Uterus (tissue), 4 donors: ENCODE results near the gene COL18A1. TPM values are rescaled to one million over a fixed set of nuclear protein-coding genes. Genes with fewer than 3 reads are reported as not detected.
A peak's percentile ranks its signal among the peaks of the same experiment; 100 is the strongest.

ENCODE experiments used
- DNase-seq, 2 donors: peaks; one replicate each; pipeline ENCODE4 v3.0.0-alpha.2; 2019 to 2020
- H3K27ac ChIP-seq, 2 donors: fragments of 200-600 bp; sonication (generic); 1 replicate in 1 of 2; 2 replicates in 1 of 2; pipeline ENCODE4 v1.5.1; 2016 to 2018
- H3K27me3 ChIP-seq, 2 donors: fragments of 200-600 bp; sonication (generic); one replicate each; pipeline ENCODE4 v1.5.1; 2018 to 2019; ENCODE audit warnings: control low read depth in 1 of 2
- H3K36me3 ChIP-seq, 2 donors: fragments of 200-600 bp; sonication (generic); one replicate each; pipeline ENCODE4 v1.5.1; 2019; ENCODE audit warnings: control low read depth in 1 of 2
- H3K4me1 ChIP-seq, 2 donors: fragments of 200-600 bp; sonication (generic); one replicate each; pipeline ENCODE4 v1.5.1; 2018 to 2019; ENCODE audit warnings: control low read depth in 1 of 2
- H3K4me3 ChIP-seq, 2 donors: fragments of 200-600 bp; sonication (generic); 1 replicate in 1 of 2; 2 replicates in 1 of 2; pipeline ENCODE4 v1.5.1; 2018 to 2019; ENCODE audit warnings: mild to moderate bottlenecking in 1 of 2
- H3K9me3 ChIP-seq, 2 donors: fragments of 200-600 bp; sonication (generic); one replicate each; pipeline ENCODE4 v1.5.1; 2019; ENCODE audit warnings: control low read depth in 1 of 2
- CTCF ChIP-seq, 4 experiments: fragments of 200-600 bp in 2 of 4; fragments of 450-650 bp in 2 of 4; sonication (generic) in 2 of 4; IDR thresholded peaks; one replicate each; pipeline ENCODE4 v1.5.1; 2016 to 2019; ENCODE audit warnings: antibody characterized with exemption in 4 of 4, mild to moderate bottlenecking in 2 of 4, moderate library complexity in 1 of 4
- POLR2A ChIP-seq, 2 donors: fragments of 450-650 bp; IDR thresholded peaks; one replicate each; pipeline ENCODE4 v1.6.1; 2016; ENCODE audit warnings: antibody characterized with exemption in 2 of 2, mild to moderate bottlenecking in 1 of 2, moderate library complexity in 1 of 2
- intact Hi-C: fragments of 100-400 bp; cut with DNase I; formaldehyde crosslinking; loops from one replicate; pipeline ENCODE4 v1.15.1; 2023; ENCODE audit warnings: low total_unique reads
- total RNA-seq, 4 donors: library from RNA; depleted of rRNA in 3 of 4; stranded (reverse); fragments of >200 nt in 3 of 4; gene quantifications; one replicate each; pipeline versions ENCODE4 v1.1.0 to v1.2.4, GENCODE V29; 2014 to 2023
- donor health status: DM: yes; HTN: yes; CAD: no.

COL18A1 gene
- total RNA-seq, 4 donors from 2014 or later: 73.0 to 223 (median 152) TPM

GRCh38 chr21:45393021-45393420, 11.9 kb upstream of the COL18A1 start:
- no peaks in the 10 kb centered on the region for H3K9me3 ChIP-seq
- TF ChIP-seq POLR2A (IDR thresholded peaks at IDR 0.05) (no peak), CTCF (IDR thresholded peaks at IDR 0.05) (no peak)
- H3K27ac ChIP-seq: no peak overlapping the region
- DNase-seq: peak in 1 of 2 donors; percentile 17
- no peak overlapping the region for H3K4me3 ChIP-seq
- H3K27me3 ChIP-seq: no peaks in the 10 kb centered on the region
- H3K4me1 ChIP-seq: no peaks in the 10 kb centered on the region
- intact Hi-C loops: no loop called here
- H3K36me3 ChIP-seq: no peaks in the 10 kb centered on the region

- Histone ChIP-seq H3K9me3 (no peaks in the 10 kb centered on the region), H3K27ac (no peak overlapping the region), H3K4me1 (no peaks in the 10 kb centered on the region), H3K27me3 (no peaks in the 10 kb centered on the region), H3K4me3 (no peak overlapping the region), H3K36me3 (no peaks in the 10 kb centered on the region)
- no peak for DNase-seq
- TF ChIP-seq CTCF (IDR thresholded peaks at IDR 0.05) (no peak), POLR2A (IDR thresholded peaks at IDR 0.05) (no peak)
- intact Hi-C loops: no loop called here
Observed at GRCh38 chr21:45393833-45394638, 10.9 kb upstream of the COL18A1 start.

- H3K4me1 ChIP-seq: no peaks in the 10 kb centered on the region
- H3K27me3 ChIP-seq: no peaks in the 10 kb centered on the region
- H3K27ac ChIP-seq: no peak overlapping the region
- no peaks in the 10 kb centered on the region for H3K9me3 ChIP-seq
- no peaks in the 10 kb centered on the region for H3K36me3 ChIP-seq
- intact Hi-C loops: no loop called here
- no peak overlapping the region for H3K4me3 ChIP-seq
- DNase-seq: no peak
- TF ChIP-seq CTCF (IDR thresholded peaks at IDR 0.05) (no peak), POLR2A (IDR thresholded peaks at IDR 0.05) (no peak)
Observed at GRCh38 chr21:45396620-45396995, 8.4 kb upstream of the COL18A1 start.

- Histone ChIP-seq H3K27ac (no peak overlapping the region), H3K9me3 (no peaks in the 10 kb centered on the region), H3K36me3 (no peaks in the 10 kb centered on the region), H3K27me3 (no peaks in the 10 kb centered on the region), H3K4me3 (no peak overlapping the region), H3K4me1 (no peaks in the 10 kb centered on the region)
- TF ChIP-seq POLR2A (IDR thresholded peaks at IDR 0.05): no peak
- TF ChIP-seq CTCF (IDR thresholded peaks at IDR 0.05): no peak
- intact Hi-C loops: no loop called here
- no peak for DNase-seq
Observed at GRCh38 chr21:45397381-45397780, 7.6 kb upstream of the COL18A1 start.

GRCh38 chr21:45401054-45401518, 3.9 kb upstream of the COL18A1 start:
- Histone ChIP-seq H3K4me3 (no peak overlapping the region), H3K4me1 (peaks cover 0 to 7% of the 10 kb centered on the region in 2 donors), H3K27me3 (no peaks in the 10 kb centered on the region), H3K27ac (no peak overlapping the region), H3K36me3 (no peaks in the 10 kb centered on the region), H3K9me3 (no peaks in the 10 kb centered on the region)
- no peak for DNase-seq
- intact Hi-C loops: no loop called here
- TF ChIP-seq CTCF (IDR thresholded peaks at IDR 0.05): no peak
- no peak for TF ChIP-seq POLR2A (IDR thresholded peaks at IDR 0.05)
